DOHH2 (cell line): ENCODE results near the gene MRPS12.

ENCODE experiments used
- CTCF ChIP-seq: fragments of 200-600 bp; sonication (generic); IDR thresholded peaks from one replicate; pipeline ENCODE4 v1.5.1; 2014; ENCODE audit warnings: antibody characterized with exemption, mild to moderate bottlenecking, low read depth, low read length; ENCODE audit not compliant: poor library complexity, severe bottlenecking
- EZH2phosphoT487 ChIP-seq: fragments of 200-600 bp; sonication (generic); IDR thresholded peaks from 2 replicates; pipeline ENCODE4 v1.6.1; 2017; ENCODE audit warnings: borderline replicate concordance, mild to moderate bottlenecking, antibody characterized with exemption, low read length, moderate library complexity, mixed read lengths

GRCh38 chr19:38899447-38900201 lies 31.1 kb upstream of the MRPS12 start, which contains the start of the genes NFKBIB and SIRT2:
- TF ChIP-seq EZH2phosphoT487: no peak
- TF ChIP-seq CTCF: no peak
